ENCODE measurements around the gene AVP.

DNA sequence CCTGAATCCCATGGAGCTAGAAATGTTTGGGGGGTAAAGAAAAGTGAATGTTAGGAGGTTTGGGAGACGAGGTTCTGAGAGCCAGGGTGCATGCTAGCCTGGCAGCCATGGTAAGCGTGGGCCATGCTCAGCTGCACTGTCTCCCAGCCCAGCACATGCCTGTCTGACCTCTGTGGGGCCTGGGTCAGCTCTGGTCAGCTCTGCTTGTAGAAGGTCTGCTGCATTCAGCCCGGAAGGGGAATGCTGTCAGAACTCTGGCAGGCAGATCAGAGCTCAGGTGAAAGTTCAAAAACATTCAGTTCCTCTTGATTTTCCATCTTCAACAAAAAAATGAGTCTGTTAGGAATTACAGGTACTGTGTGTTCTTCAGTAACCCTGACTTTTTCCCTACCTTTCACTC, 46.9 kb downstream of the AVP start:
- TF ChIP-seq, protein P1, sequence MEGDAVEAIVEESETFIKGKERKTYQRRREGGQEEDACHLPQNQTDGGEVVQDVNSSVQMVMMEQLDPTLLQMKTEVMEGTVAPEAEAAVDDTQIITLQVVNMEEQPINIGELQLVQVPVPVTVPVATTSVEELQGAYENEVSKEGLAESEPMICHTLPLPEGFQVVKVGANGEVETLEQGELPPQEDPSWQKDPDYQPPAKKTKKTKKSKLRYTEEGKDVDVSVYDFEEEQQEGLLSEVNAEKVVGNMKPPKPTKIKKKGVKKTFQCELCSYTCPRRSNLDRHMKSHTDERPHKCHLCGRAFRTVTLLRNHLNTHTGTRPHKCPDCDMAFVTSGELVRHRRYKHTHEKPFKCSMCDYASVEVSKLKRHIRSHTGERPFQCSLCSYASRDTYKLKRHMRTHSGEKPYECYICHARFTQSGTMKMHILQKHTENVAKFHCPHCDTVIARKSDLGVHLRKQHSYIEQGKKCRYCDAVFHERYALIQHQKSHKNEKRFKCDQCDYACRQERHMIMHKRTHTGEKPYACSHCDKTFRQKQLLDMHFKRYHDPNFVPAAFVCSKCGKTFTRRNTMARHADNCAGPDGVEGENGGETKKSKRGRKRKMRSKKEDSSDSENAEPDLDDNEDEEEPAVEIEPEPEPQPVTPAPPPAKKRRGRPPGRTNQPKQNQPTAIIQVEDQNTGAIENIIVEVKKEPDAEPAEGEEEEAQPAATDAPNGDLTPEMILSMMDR (IDR thresholded peaks at IDR 0.05; ENCODE audit: insufficient read depth, low read length, poor library complexity, severe bottlenecking), result no peak
- TF ChIP-seq EZH2phosphoT487 (conservative IDR thresholded peaks at IDR 0.05; ENCODE audit: low read length), result no peak

Measured in SU-DHL-6 (cell line).